AG04450 (cell line): ENCODE measurements around the gene RIPOR2. TPM values are rescaled to one million over a fixed set of nuclear protein-coding genes. Genes with fewer than 3 reads are reported as not detected.

ENCODE experiments used
- CTCF ChIA-PET: fragments of 300-600, 350-600 bp; formaldehyde crosslinking; extraction: SDS; loops from one replicate; lab custom pipeline; 2022; ENCODE audit warnings: antibody characterized with exemption, inconsistent platforms; lab: Charles Lee
- POLR2A ChIA-PET: fragments of 350-600 bp; formaldehyde crosslinking; extraction: SDS; loops from one replicate; lab custom pipeline; 2021; ENCODE audit warnings: antibody characterized with exemption, inconsistent platforms; lab: Yijun Ruan, JAX
- DNase-seq: peaks from one replicate; pipeline ENCODE4 v3.0.0-alpha.2; 2011; ENCODE audit warnings: low read depth, low spot score
- H3K27ac ChIP-seq: one replicate; pipeline ENCODE4 v1.5.1; 2012; ENCODE audit warnings: low read depth, low read length, control low read depth
- H3K27me3 ChIP-seq: one replicate; pipeline ENCODE4 v1.6.0; 2012; ENCODE audit warnings: low read length; ENCODE audit not compliant: control insufficient read depth, insufficient read depth
- H3K4me3 ChIP-seq: 2 replicates; pipeline ENCODE4 v1.5.1; 2011; ENCODE audit warnings: mild to moderate bottlenecking, low read depth, low read length, control low read depth
- H3K9me3 ChIP-seq: 2 replicates; pipeline ENCODE4 v1.5.1; 2012; ENCODE audit warnings: low read length; ENCODE audit not compliant: control insufficient read depth, insufficient read depth
- polyA plus RNA-seq: library from polyadenylated mRNA; depleted of rRNA; stranded (reverse); fragments of >200 nt; gene quantifications from 2 replicates; pipeline ENCODE4 v1.2.3, GENCODE V29; 2011
- TF ChIP-seq, protein P1 (sequence below): IDR thresholded peaks from 2 replicates; pipeline ENCODE4 v1.5.1; 2011; ENCODE audit warnings: low read depth, low read length, control low read depth, inconsistent platforms

RIPOR2 gene
- polyA plus RNA-seq, 1 experiment, result 7.3 TPM

DNA sequence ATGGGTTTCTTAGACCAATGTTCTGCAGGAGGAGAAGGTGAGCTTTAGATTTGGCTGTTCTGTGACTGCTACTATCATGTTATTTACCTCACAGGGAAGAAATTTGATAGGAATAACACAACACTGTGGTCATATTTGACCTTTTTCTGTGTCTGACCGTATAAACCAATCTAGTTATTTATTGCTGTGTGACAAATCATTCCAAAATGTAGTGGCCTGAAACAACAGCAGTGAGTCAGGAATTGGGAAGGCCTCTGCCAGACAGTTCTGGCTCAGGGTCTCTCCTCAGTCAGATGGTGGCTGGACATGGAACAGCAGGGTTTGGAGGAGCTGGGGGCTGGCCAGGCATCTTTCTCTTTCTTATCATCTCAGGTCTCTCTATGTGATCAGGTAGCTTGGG lies 33.0 kb downstream of the RIPOR2 start:
- ChIA-PET CTCF (interaction anchor here (1.0 to 1.2 kb wide), 2 partner anchors 89 to 115 kb away, joined by 3 to 4 read pairs; no protein-coding TSS in a partner anchor), POLR2A (interaction anchor here (0.5 to 1.5 kb wide), 7 partner anchors 8 to 271 kb away, joined by 3 to 7 read pairs (median 3); no protein-coding TSS in a partner anchor)
- peaks cover 3% of the 10 kb centered on the region for H3K27me3 ChIP-seq
- no peak overlapping the region for H3K27ac ChIP-seq
- H3K4me3 ChIP-seq, result no peak overlapping the region
- H3K9me3 ChIP-seq, result peaks cover 9% of the 10 kb centered on the region; the same call in 1 of the 2 replicates
- TF ChIP-seq, protein P1, sequence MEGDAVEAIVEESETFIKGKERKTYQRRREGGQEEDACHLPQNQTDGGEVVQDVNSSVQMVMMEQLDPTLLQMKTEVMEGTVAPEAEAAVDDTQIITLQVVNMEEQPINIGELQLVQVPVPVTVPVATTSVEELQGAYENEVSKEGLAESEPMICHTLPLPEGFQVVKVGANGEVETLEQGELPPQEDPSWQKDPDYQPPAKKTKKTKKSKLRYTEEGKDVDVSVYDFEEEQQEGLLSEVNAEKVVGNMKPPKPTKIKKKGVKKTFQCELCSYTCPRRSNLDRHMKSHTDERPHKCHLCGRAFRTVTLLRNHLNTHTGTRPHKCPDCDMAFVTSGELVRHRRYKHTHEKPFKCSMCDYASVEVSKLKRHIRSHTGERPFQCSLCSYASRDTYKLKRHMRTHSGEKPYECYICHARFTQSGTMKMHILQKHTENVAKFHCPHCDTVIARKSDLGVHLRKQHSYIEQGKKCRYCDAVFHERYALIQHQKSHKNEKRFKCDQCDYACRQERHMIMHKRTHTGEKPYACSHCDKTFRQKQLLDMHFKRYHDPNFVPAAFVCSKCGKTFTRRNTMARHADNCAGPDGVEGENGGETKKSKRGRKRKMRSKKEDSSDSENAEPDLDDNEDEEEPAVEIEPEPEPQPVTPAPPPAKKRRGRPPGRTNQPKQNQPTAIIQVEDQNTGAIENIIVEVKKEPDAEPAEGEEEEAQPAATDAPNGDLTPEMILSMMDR, result no peak
- peak; percentile 59 for DNase-seq

DNA sequence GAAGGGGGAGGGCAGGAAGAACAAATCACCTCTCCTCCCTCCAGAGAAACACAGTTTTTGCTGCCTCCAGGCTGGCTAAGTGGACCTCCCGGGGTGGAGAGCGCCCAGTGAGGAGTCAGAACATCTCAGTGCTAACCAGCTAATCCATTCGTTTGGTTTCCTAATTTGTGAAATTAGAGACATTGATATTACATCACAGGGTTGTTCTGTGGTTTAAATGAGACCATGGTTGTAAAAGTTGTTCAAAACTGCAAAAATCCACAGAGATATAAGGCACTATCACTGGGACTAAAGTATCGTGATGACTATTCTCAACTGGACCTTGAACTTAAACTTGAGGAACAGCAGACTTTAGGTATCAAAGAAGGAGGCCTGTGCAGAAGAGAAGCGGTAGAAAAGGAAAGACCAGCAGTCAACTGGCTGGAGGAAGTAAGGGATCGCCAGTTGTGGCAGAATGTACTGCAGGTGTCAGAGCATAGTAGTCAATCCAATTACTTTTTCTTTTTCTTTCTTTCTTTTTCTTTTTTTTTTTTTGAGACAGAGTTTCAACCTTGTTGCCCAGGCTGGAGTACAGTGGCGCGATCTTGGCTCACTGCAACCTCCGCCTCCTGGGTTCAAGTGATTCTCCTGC lies 33.9 kb downstream of the RIPOR2 start:
- Histone ChIP-seq H3K9me3 (peaks cover 9% of the 10 kb centered on the region; the same call in 1 of the 2 replicates), H3K27ac (no peak overlapping the region), H3K4me3 (no peak overlapping the region), H3K27me3 (peaks cover 3% of the 10 kb centered on the region)
- POLR2A ChIA-PET, result interaction anchor here (0.5 to 1.5 kb wide), 4 partner anchors 9 to 272 kb away, joined by 3 to 7 read pairs (median 4); no protein-coding TSS in a partner anchor
- TF ChIP-seq, protein P1, result no peak
- CTCF ChIA-PET, result interaction anchor here (0.6 to 1.2 kb wide), 3 partner anchors 90 to 228 kb away, joined by 3 to 4 read pairs (median 3); no protein-coding TSS in a partner anchor
- no peak for DNase-seq

DNA sequence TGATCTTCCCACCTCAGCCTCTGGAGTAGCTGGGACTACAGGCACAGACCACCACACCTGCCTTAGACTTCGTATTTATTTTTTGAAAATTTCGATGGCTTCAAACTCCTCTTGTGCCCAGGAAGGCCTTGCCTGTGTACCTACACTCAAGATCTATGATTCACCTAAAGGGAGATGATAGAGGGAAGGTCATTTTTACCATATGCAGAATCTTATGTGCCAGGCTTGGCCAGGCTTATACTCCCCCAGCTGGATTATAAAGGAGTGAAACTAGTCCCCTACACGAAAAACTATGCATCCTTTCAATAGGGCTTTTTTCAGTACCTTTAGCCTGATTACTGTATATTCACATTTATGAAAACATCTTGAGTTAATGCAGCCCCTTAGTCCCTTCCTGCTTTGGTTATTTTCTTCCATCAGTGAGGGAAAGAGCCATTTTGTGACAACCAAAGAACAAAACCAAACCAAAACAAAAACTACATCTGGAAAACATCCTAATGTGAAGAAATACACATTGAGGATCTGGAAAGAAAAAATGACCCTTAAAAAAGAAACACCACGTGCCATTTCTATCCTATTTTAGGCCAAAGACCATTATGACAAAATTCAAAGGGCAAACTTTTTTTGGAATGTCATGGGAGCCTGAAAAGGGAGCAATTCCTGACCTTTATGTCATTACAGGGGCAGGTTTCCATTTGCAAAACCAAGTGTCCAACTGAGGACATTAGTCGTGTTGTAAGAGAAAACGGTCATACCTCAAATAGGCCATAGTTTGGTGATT lies 34.7 kb downstream of the RIPOR2 start:
- CTCF ChIA-PET, result interaction anchor here (0.6 to 1.1 kb wide), 2 partner anchors 9 to 229 kb away, joined by 3 read pairs; no protein-coding TSS in a partner anchor
- DNase-seq, result no peak

DNA sequence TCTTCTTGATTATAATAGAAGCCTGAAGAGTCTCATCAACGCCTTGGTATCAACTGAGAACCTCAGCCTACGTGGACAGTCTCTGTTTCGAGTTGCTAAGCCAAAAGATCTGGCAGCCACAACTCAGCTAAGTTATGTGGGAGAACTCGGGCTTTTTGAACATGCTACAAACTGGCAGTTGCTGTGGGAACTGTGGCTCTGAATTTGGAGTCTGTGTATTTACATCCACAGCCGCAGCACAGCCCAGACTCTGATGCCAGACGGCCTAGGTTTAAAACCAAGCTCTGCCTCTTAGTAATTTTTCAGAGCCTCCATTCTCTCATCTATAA lies 35.8 kb downstream of the RIPOR2 start:
- TF ChIP-seq, protein P1, result no peak
- ChIA-PET POLR2A (no interaction called here), CTCF (interaction anchor here (1.0 to 2.4 kb wide), 4 partner anchors 10 to 92 kb away, joined by 3 to 7 read pairs (median 5); no protein-coding TSS in a partner anchor)
- H3K9me3 ChIP-seq, result peaks cover 9% of the 10 kb centered on the region; the same call in 1 of the 2 replicates
- no peak overlapping the region for H3K4me3 ChIP-seq
- no peak overlapping the region for H3K27ac ChIP-seq
- peaks cover 3% of the 10 kb centered on the region for H3K27me3 ChIP-seq
- DNase-seq, result no peak

More for the DNA sequence above, 34.7 kb downstream of the RIPOR2 start:
- H3K4me3 ChIP-seq, result no peak overlapping the region
- H3K27me3 ChIP-seq, result peaks cover 3% of the 10 kb centered on the region
- POLR2A ChIA-PET, result no interaction called here
- peaks cover 9% of the 10 kb centered on the region; the same call in 1 of the 2 replicates for H3K9me3 ChIP-seq
- H3K27ac ChIP-seq, result no peak overlapping the region
- TF ChIP-seq, protein P1, result no peak
